GM18508 (cell line): ENCODE data around the gene RBMS2.
"Not testable (repeated sequence)": the region's sequence is repeated elsewhere in the genome, so short reads cannot be mapped to it uniquely, and the experiment has no call there.

ENCODE experiments used
- ATAC-seq: cut with Tn5 transposase; IDR thresholded peaks from one replicate; pipeline ENCODE4 v1.9.1; 2021; ENCODE audit warnings: moderate number of reproducible peaks; ENCODE audit not compliant: insufficient read depth, unreplicated experiment

The RBMS2 gene

DNA sequence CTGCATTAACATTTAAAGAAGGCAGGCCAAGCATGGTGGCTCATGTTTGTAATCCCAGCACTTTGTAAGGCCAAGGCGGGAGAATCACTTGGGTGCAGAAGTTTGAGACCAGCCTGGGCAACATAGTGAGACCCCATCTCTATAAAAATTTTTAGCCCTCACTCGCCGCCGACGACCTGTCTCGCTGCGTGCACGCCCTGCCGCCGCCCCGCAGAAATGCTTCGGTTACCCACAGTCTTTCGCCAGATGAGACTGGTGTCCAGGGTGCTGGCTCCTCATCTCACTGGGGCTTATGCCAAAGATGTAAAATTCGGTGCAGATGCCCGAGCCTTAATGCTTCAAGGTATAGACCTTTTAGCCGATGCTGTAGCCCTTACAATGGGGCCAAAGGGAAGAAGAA is 10.8 kb upstream of the RBMS2 start:
- ATAC-seq = no peak

DNA sequence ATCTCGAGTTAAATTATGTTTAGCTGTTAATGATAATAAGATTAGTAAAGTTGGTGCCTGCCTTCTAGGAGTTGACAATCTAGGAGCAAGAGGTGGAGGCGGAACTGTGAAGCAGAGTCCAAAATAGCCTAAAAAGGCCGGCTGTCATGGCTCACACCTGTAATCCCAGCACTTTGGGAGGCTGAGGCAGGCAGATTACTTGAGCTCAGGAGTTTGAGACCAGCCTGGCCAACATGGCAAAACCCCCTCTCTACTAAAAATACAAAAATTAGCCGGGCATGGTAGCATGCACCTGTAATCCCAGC is 7.7 kb upstream of the RBMS2 start:
- not testable (repeated sequence) for ATAC-seq

DNA sequence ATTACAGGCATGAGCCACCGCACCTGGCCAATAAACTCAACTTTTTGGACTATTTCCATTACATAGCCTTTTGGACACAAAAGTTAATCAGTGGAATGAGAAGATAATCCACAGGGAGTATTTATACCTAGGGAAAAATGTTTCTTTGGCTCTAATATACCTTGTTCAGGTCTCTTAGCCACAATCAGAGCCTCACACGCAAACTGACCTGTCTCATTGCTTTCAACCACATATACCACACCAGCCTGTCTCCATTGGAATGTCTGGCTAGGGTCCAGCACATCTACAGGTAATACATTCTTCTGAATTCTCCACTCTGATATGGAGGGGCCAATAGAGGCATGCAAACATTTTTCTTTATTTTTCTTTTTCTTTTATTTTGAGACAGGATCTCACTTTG is 3.8 kb upstream of the RBMS2 start:
- no peak for ATAC-seq

DNA sequence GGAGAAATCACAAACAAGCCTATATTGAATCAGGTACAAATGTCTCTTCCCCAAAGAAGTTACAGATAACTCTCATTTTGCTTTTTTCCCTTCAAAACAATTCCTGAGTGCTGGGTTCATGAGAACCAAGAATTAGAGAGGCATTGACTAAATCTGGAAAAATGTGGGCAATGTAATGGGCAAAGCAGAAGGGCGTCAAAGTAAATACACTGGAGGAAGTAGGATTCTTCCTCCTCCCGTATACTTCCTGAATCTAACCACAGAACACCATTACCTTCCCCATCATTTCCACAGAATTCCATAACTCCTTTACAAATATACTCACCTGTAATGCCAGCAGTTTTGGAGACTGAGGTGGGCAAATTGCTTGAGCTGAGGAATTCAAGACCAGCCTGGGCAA is 3.0 kb upstream of the RBMS2 start:
- ATAC-seq = no peak

DNA sequence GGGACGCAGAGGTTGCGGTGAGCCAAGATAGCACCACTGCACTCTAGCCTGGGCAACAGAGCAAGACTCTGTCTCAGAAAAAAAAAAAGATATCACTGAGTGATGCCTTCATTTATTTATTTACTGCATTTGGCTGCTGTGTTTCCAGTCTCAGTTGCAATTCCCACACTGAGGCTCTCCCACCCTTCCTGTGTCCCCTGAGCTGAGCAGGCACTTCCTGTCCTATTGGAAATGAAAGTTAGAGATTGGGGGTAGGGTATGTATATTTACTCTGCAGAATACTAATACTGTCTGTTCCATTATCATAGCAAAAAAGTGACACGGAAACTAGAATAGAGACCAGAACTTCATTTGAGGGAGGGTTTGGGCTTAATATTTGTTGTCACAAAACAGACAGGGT is 1.6 kb upstream of the RBMS2 start:
- ATAC-seq = no peak

DNA sequence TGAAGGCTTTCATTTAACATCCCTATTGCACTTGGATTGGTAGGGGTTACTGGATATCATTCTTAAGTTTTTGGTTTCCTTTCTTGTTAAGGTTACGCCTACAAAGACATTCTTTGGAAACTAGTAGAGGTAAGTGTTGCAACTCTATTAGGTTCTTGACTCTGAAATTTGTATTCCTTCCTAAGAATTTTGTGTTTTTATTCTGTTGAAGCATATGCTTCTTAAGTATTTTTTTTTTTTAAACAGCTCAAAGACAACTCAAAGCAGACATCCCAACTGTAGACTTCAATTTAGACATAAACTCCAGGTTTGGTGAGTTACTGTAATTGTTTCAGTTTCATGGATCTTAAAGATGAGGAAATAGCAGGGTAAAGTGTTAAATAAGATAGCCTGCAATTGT is 1.1 kb upstream of the RBMS2 start:
- ATAC-seq = no peak

DNA sequence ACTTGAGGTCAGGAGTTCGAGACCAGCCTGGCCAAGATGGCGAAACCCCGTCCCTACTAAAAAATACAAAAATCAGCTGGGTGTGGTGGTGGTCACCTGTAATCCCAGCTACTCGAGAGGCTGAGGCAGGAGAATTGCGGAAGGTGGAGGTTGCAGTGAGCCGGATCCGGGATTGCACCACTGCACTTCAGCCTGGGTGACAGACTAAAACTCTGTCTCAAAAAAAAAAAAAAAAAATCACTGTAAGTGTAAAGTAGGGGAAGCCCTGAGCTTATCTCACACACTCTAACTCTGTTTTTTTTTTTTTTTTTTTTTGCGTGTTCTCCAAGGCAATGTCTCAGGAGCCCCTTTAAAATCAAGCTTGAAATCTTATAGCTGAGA is 421 bp upstream of the RBMS2 start:
- no peak for ATAC-seq

DNA sequence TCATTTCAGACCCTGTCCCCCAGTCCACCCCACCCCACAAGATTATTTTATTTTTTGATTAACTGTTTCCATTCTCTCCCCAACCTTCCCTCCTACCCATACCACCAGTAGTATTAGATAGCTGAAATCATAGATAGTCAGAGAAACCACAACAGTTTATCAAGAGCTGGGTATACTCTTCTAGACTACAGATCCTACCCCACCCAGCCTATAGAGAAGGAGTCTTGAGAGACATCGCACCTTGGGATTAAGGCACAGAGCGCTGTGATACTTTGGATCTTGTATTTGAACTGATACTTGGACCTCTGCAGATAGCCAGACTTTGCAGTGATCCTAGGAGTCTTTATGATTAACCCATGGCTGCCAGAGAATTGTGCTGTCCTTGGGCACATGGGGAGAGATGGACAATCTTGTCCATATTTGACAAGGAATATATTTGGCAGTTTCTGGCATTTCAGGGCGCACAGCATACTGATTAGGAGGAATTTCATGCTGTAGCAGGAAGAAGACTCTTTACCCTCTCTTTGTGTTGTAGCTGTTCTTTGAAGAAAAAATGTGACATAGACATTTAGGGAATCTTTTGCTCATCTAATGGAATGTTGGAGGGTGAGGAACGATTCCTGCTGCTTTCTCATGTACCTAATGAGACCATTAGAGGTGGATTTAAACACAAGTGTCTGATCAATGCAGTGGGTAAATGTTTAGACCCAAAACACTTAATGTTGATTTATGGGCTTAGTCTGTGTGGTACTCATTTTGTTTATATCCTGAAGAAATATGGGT is 982 bp downstream of the RBMS2 start:
- ATAC-seq = no peak

DNA sequence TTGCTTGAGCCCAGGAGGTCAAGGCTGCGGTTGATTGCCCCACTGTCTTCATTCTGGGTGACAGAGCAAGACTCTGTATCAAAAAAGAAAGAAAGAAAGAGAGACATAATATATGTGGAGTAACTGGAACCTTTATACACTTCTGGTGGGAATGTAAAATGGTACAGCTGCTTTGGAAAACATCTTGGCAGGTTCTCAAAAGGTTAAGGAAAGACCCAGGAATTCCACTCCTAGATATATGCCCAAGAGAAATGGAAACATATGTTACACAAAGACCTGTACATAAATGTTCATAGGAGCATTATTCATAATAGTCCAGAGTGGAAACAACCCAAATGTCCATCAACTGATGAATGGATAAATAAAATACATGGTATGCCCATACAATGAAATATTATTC is 7.2 kb downstream of the RBMS2 start:
- ATAC-seq = no peak

DNA sequence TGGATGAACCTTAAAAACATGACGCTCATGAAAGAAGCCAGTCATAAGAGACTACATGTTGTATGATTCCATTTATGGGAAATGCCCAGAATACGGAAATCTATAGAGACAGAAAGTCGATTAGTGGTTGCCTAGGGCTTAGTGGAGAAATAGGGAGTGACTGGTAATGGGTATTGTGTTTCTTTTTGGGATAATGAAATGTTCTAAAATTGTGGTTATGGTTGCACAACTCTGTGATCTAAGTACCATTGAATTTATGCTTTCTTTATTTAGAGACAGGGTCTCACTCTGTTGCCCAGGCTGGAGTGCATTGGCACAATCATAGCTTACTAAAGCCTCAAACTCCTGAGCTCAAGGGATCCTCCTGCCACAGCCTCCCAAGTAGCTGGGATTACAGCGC is 8.0 kb downstream of the RBMS2 start:
- ATAC-seq = no peak

DNA sequence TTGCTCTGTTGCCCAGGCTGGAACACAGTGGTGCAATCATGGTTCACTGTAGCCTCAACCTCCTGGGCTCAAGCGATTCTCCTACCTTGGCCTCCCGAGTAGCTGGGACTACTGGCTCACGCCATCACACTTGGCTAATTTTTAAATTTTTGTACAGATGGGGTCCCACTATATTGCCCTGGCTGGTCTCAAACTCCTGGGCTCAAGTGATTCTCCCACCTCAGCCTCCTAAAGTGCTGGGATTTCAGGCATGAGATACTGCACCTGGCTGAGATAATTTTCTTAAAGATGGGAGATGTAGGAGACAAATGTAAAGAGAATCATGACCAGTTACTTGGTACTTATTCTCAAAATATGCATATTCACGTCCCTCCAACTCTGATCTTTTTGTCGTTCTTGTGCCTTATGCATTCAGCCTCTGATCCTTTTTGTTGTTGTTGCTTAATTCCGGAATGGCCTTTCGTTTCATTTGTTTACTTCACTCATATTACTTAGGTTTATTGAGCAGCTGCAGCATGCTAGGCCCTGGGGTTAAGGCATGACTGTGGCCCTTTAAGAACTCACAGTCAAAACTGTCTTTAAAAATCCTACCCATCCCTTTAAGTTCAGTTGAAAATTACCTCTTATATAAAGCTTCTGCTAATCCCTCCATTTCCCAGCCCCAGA is 8.9 kb downstream of the RBMS2 start:
- no peak for ATAC-seq

DNA sequence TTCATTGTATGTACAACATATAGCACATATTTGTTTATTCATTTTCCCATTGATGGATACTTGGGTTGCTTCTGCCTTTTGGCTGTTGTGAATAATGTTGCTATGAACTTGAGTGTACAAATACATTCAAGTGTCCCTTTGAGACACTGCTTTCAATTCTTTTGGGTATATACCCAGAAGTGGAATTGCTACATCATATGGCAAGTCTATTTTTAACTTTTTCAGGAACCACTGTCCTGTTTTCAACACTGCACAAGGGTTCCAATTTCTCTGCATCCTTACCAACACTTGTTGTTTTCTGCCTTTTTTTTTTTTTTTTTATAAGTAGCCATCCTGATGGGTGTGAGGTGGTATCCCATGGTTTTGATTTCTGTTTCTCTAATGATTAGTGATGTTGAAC is 15.9 kb downstream of the RBMS2 start:
- no peak for ATAC-seq

DNA sequence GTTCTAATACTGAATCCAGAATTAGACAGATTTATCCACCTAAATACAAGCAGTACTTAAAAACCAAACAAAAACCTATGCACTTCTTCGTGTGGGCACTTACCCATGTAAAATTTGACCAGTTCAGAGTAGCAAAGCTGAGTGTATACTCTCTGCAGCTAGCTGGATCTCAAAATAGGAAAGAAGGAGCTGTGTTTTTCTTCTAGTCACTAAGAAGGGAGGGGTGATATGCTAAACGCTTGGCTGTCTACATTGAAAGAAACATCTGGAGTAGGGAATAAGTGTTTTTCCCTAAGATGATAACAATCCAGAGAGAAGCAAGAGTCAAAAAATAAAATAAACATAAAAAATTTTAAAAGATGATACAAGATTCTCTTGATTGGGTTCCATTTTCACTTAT is 20.0 kb downstream of the RBMS2 start:
- ATAC-seq = no peak

DNA sequence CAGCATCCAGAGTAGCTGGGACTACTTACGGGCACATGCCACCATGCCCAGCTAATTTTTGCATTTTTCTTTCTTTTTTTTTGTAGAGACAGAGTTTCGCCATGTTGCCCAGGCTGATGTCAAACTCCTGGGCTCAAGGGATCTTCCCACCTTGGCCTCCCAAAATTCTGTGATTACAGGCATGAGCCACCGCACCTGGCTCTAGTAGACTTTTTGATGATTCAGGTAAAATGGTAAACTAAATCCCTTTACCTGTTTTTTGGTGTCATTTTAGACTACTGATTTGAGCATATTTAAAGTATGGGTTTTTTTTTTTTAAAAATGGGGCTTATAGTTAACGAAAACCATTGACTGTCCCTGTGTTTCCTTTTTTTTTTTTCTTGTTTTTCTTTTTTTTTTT is 20.5 kb downstream of the RBMS2 start:
- no peak for ATAC-seq

DNA sequence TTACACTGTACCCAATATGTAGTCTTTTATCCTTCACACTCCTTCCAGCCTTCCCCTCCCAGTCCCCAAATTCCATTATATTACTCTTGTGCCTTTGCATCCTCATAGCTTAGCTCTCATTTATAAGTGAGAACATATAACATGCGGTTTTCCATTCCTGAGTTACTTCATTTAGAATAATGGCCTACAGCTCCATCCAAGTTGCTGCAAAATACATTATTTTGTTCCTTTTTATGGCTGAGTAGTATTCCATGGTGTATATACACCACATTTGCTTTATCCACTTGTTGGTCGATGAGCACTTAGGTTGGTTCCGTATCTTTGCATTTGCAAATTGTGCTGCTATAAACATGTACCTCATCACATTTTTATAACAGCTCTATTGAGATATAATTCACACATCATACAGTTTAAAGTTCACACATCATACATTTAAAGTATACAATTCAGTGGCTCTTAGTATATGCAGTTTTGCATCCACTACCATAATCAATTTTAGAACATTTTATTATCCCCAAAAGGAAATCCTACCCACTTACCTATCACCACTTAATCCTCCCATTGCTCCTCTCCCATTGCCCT is 23.5 kb downstream of the RBMS2 start:
- no peak for ATAC-seq

DNA sequence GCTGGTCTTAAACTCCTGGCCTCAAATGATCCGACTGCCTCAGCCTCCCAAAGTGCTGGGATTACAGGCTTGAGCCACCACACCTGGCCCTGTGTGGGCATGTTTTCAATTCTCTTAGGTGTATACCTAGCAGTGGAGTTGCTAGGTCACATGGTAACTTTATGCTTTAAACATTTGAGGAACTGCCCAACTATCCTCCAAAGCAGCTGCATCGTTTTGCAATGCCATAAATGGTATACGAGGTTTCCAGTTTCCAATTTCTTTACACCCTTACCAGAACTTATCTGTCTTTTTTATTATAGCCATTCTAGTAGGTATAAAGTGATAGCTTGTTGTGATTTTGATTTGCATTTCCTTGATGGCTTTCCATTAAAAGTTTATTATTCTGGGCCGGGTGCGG is 25.1 kb downstream of the RBMS2 start:
- no peak for ATAC-seq

DNA sequence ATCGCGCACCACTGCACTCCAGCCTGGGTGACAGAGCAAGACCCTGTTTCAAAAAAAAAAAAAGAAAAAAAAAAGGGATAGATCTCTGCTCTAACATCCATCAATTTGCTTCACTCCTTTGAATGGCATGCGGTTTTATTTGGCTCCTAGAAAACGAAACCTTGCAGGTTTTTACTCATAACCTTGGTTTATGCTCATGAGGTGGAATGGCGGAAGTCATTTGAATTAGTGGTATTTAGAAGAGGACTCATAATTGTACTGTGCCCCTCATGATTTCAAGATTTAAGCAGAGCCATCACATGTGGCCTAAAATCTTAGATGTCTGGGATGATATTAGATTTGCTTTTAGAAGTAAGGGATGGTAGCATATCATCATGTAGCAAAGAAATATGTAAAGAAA is 29.4 kb downstream of the RBMS2 start:
- no peak for ATAC-seq

DNA sequence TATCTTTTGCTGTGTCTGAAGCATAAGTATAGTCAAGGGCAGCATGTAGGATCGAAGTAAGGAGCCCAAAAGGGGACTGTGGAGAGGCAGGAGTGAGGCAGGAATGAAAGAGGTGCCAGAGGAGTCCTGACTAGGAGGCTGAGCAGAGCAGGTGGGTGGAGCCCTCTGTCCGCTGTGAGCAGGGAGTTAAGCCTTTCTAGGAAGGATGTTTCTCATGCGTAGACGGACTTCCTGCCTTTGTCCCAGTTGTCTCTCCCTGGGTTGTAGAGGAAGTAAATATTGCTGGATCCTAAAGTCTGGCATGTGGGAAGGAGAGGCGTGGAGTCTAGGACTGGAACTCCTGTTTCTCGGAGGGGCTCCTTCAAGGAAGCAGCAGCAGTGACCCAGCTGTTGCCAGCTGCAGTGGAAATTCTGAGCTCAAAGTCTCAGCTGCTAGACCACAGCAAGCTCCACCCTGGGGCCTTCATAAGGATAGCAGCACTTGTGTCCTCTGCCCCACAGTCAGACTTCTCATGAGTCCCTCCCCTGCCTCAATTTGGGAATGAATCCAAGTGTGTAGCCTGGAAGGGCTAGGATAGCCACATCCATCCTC is 44.0 kb downstream of the RBMS2 start:
- no peak for ATAC-seq

DNA sequence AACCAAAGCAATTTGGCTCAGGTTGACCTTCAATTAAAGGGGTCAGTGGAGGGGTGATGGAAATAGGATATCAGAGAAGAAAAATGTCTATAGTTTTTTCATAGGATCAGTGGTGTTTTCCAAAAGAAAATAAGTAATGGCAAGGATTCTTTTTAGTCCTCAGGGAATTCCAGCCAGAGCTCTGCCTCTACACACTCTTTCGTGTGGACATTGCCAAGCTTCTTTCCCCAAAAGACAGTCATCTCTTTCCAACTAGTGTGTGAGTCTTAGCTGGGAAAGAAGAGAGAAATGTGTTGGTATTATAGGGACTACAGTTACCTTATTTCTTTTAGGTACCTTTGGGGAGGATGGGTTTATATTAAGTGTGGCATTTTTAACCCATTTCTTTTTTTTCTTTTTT is 46.5 kb downstream of the RBMS2 start:
- no peak for ATAC-seq

DNA sequence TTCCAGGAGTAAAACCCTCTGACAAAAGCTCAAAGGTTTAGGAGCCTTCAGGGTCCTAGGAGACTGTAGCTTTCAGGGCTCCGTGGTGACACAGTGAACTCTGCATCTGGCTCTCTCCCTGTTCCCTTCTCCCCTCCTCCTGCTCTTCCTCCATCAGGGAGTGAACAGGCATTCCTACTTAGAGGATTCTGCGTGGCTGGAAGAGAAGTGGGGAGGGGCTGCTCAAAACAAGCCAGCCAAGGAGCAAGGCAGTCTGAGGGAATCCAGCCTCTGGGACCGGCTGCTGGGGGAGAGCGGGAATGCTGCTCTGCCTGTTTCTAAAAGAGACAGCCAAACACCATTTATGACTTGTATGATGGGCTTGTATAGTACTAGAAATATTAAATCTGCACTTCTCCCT is 49.5 kb downstream of the RBMS2 start:
- no peak for ATAC-seq

DNA sequence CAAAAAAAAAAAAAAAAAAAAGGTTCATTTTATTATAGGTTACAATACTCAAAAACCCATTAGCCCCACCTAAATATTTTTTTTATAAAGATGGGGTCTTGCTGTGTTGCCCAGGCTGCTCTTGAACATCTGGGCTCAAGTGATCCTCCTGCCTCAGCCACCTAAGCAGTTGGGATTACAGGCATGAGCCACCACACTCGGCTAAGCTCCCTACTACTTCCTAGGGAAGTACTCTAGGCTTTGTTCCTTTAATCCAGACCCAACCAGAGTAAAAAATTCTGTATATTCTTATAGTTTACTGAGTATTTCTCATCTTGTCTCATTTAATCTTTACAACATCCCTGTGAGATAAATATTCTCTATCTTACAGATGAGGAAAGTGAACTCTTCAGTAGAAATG is 50.7 kb downstream of the RBMS2 start:
- no peak for ATAC-seq

DNA sequence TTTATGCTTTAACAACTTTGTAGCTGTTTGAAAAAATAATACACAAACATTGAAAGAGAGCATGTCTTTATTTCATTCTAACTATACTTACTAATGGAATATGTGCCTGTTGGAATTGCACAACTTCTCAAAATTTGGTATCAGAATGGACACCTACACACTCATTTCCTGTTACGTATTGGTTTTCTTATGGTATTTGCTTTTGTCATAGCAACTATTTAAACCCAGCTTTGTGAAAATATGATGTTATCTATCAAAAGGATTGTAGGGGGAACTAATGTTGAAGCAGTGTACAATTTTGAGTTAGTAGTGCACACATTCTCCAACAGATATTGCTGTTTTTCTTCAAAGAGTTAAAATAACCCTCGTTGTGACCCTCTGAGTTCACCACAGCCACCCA is 52.6 kb downstream of the RBMS2 start:
- no peak for ATAC-seq
